Stimulated activated CD4-positive, alpha-beta T cell treated with anti-CD3 and anti-CD28 coated beads, Interleukin-1b, Interleukin-23, amount 100 ng/mL, for 1 hour (primary cell): Measurements from ENCODE around the gene TPPP.

Source experiments
- DNase-seq, 2 donors: peaks; one replicate each; pipeline ENCODE4 v3.0.0-alpha.2; 2020; ENCODE audit warnings: low read depth in 2 of 2

The TPPP gene

GRCh38 chr5:677131-678101, 15.7 kb downstream of the TPPP start:
- DNase-seq = no peak

DNA sequence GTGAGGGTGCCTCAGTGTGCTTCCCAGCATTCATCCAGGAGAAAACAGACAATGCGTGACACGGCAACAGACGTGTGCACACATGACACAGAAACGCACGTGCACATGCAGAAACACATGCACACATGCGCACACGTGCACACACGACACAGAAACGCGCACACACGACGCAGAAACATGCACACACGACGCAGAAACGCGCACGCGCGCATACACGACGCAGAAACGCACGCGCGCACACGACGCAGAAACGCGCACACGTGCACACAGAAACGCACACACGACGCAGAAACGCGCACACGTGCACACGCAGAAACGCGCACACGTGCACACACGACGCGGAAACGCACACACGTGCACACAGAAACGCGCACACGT, 16.5 kb downstream of the TPPP start:
- DNase-seq = no peak

DNA sequence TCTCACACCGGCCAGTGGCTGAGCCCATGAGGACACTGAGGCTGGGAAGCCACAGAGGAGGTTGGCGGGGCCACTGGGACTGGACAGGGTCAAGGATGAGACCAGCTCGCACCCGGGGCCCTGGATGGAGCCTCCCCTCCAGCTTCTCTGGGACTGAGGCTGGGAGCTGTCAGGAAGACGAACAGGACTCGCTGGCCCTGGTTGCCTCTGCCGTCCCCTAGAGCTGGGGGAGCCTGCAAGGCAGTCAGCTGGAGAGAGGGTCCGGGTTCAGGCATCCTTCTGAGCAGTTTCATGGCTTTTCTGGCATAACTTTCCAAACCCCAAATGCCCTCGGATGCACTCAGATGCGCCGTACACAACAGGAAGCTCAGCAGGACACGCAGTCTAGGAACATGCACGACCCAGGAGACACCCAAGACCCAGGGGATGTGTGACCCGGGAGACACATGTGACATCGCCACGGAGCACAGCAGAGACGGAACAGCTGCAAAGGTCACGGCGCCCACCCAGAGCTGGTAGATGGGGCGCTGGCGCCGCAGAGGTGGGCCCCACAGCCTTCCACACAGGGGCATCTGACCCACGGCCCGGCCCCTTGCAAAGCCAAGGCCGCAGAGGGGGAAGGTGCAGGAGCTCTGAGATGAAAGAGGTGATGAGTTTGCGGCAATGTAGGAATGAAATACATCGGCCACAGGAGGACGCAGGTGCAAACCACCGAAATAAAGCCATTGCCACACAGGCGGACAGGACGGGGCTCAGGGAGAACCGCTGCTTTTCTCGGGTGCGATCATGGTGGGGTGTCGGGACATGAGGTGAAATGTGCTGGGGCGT, 17.1 kb downstream of the TPPP start:
- no peak for DNase-seq

GRCh38 chr5:675111-675870, 17.9 kb downstream of the TPPP start:
- DNase-seq = no peak

DNA sequence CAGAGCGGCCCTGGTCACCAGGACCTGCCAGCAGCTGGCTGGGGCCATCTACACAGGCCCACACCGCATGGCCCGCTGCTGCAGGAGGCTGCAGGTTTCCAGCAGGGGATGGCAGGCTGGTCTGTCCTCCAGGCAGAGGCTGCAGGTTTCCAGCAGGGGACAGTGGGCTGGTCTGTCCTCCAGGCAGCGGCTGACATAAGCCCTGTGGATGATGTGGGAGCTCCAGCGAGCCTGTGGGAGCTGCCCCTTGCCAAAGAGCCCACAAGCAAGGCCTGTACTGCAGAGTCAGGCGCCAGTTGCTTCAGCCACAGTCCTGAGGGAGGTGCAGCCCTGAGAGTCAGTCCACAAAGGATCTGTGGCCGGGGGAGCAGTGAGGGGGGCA, 18.5 kb downstream of the TPPP start:
- DNase-seq = no peak

DNA sequence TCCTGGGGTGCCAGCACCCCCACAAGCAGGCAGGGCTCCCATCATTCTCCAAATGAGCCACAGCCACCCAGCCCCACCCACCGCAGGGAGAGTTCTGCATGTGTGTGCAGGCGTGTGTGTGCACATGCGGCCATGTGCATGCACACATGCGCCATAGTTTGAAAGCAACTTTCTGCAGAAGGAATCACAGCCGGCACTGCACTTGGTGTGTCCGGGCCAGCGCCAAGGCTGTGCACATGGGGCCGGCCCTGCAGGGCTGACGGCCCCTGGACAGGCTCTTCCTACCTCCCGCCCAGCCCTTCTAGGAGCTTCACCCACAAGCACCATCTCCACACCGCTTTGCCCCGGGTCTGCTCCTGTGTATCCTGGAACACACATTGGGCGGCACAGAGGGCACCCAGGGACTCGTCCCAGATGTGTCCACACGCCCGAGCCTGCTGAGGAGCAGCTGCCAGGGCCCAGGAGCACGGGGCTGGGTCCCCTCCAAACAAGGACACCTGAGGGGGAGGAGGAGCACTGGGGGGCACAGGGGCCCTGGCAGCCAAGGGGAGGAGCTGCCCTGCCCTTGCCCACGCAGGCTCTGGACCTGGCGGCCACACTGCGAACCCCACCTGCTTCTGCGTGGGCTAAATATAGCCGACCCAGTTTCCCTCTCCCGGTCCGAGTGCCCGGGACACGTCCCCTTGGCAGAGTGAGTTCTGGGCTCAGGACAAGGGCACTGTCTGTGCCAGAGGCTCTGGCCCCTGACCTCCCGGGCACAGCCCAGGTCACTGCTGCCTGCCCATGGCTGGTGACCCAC, 19.1 kb downstream of the TPPP start:
- no peak for DNase-seq

DNA sequence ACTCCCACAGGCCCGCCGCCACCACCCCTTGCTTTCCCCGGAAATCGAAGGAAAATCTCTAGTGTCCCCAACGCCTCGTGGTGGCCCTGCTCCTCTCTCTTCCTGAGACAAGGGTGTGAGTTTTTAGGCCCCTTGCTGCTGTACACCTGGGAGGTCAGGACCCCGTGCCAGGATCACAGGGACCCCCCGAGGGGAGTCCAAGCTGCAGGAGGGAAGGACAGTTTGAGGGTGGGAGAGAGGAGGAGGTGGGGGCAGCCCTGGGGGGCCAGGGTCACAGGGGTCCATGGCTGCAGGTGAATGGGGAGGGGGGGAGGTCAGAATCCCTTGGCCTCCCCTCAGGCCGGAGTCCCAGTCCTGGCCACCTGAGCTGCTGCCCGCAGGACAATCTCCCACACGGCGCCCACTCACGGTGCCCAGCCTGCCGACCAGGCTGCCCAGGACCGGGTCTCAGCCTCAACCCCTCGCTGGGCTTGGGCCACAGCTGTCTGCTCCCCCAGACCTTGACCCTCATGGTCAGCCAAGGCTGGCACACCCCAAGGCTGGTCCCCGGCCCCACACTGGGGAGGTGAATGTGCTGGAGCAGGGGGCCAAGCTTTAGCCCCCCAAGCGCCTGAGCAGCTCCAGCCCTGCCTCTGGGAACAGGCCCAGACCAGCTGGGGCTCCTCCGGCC, 19.9 kb downstream of the TPPP start:
- no peak for DNase-seq

GRCh38 chr5:672329-673160, 20.6 kb downstream of the TPPP start:
- peak in 1 of 2 donors; percentile 58 for DNase-seq

- peak; percentile 32 to 34 for DNase-seq
Measured at GRCh38 chr5:671459-672328, 21.5 kb downstream of the TPPP start.

- no peak for DNase-seq
Measured at GRCh38 chr5:670396-671270, 22.5 kb downstream of the TPPP start.

GRCh38 chr5:669842-670395, 23.2 kb downstream of the TPPP start:
- no peak for DNase-seq

GRCh38 chr5:669111-669841, 23.9 kb downstream of the TPPP start:
- DNase-seq = peak in 1 of 2 donors; percentile 31

DNA sequence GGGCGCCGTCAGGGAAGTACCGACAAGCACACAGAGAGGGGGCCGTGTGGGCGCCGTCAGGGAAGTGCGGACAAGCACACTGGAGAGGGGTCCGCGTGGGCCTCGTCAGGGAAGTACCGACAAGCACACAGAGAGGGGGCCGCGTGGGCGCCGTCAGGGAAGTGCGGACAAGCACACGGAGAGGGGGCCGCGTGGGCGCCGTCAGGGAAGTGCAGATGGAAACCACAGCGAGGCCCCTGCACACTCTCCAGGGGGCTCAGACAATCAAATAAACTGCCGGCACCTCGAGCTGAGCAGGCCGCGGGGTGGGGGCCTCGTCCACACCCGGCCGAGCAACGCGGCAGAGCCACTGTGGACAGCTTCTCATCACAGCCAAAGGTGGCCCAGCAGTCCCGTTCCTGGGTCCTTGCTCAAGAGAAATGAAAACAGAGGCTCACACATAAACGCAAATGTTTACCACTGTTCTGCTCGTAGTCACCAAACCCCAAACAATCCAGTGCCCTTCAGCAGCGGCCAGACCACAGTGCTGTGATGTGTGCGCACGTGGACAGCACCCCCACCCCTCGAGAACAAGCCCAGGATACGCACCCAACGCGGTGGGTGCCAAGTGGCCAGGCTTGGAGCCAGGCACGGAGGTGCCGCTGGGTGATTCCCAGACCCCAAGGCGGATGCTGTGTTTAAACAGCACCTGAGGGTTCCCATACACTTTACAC, 24.7 kb downstream of the TPPP start:
- DNase-seq = no peak

DNA sequence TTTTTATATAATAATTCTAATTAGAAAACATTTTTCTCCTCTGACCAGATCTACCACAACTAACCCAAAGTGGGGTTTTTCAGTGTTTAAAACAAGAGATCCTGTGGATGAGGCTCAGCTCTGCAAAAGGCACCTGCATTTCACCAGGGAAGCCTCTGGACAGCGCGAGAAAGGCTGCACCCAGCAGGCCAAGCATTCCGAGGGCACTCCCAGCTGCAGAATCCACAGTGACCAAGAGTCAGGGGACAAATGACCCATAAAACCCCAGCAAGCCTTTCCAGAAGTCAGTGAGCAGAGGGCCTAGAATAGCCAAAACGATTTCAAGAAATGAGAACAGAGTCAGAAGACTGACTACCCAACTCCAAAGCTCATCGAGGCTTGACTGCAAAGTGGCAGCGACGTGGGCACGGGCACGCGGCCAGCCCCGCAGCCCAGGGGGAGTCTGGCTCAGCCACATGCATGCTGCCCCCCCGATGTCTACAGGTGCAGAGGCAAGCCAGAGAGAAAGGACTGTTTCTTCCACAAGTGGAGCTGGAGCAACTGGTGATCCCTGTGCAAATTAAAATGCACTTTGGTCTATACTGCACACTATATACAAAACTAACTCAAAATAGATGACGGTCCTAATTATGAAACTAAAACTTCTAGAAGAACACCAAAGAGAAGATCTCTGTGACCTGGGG, 26.2 kb downstream of the TPPP start:
- no peak for DNase-seq

- no peak for DNase-seq
Measured at GRCh38 chr5:665956-666711, 27.0 kb downstream of the TPPP start.
